GM12875 (cell line): ENCODE measurements around the gene SERINC2.

Experiments used
- H3K4me3 ChIP-seq: one replicate; pipeline ENCODE4 v1.5.1; 2011; ENCODE audit warnings: low read depth, low read length, control low read depth
- CTCF ChIP-seq: IDR thresholded peaks from 2 replicates; pipeline ENCODE4 v1.5.1; 2011; ENCODE audit warnings: low read depth, mild to moderate bottlenecking, control low read depth, inconsistent platforms, low read length, moderate library complexity, borderline replicate concordance; ENCODE audit not compliant: insufficient read depth

The SERINC2 gene

GRCh38 chr1:31420716-31421115 is 7.7 kb downstream of the SERINC2 start:
- TF ChIP-seq CTCF = no peak
- H3K4me3 ChIP-seq = no peak overlapping the region

GRCh38 chr1:31421371-31422040 is 8.5 kb downstream of the SERINC2 start:
- H3K4me3 ChIP-seq = no peak overlapping the region
- peak; percentile 53 for TF ChIP-seq CTCF

- no peak overlapping the region for H3K4me3 ChIP-seq
Observed at GRCh38 chr1:31422505-31423319, 9.7 kb downstream of the SERINC2 start.

GRCh38 chr1:31423418-31423947 is 10.5 kb downstream of the SERINC2 start:
- TF ChIP-seq CTCF = no peak
- no peak overlapping the region for H3K4me3 ChIP-seq

More at GRCh38 chr1:31422505-31423319, 9.7 kb downstream of the SERINC2 start:
- TF ChIP-seq CTCF = peak; percentile 92

- no peak overlapping the region for H3K4me3 ChIP-seq
- TF ChIP-seq CTCF = no peak
Observed at GRCh38 chr1:31424568-31424967, 11.6 kb downstream of the SERINC2 start.

- TF ChIP-seq CTCF = no peak
- no peak overlapping the region for H3K4me3 ChIP-seq
Observed at GRCh38 chr1:31425301-31426081, 12.5 kb downstream of the SERINC2 start.
